Neural cell (in vitro differentiated cells): ENCODE measurements around the gene PHKA2. TPM values are rescaled to one million over a fixed set of nuclear protein-coding genes. Genes with fewer than 3 reads are reported as not detected.

Source experiments
- H2AFZ ChIP-seq: fragments of 200-600, 300-800 bp; sonication (generic), shearing (Covaris generic); 2 replicates; pipeline ENCODE4 v1.6.0; 2014; ENCODE audit warnings: low read depth, mild to moderate bottlenecking, antibody characterized with exemption, low read length, moderate library complexity
- H3F3A ChIP-seq: fragments of 200-600 bp; shearing (Covaris generic); 2 replicates; pipeline ENCODE4 v1.6.1; 2016; ENCODE audit warnings: mild to moderate bottlenecking, moderate library complexity, mixed read lengths, antibody characterized with exemption, low read length; ENCODE audit not compliant: insufficient read depth, poor library complexity, severe bottlenecking
- H3K27ac ChIP-seq: fragments of 200-600, 300-800 bp; sonication (generic), shearing (Covaris generic); 2 replicates; pipeline ENCODE4 v1.5.1; 2014; ENCODE audit warnings: mild to moderate bottlenecking, low read length, moderate library complexity
- H3K27me3 ChIP-seq: fragments of 300-800, 200-600 bp; sonication (generic), shearing (Covaris generic); 2 replicates; pipeline ENCODE4 v1.6.0; 2014; ENCODE audit warnings: mild to moderate bottlenecking, low read depth, low read length, moderate library complexity; ENCODE audit not compliant: insufficient read depth
- H3K36me3 ChIP-seq: fragments of 300-800, 200-600 bp; sonication (generic), shearing (Covaris generic); 2 replicates; pipeline ENCODE4 v1.5.1; 2014; ENCODE audit warnings: mild to moderate bottlenecking, antibody characterized with exemption, low read length, moderate library complexity; ENCODE audit not compliant: insufficient read depth
- H3K4me2 ChIP-seq: fragments of 300-800, 200-600 bp; sonication (generic), shearing (Covaris generic); 2 replicates; pipeline ENCODE4 v1.6.0; 2014; ENCODE audit warnings: mild to moderate bottlenecking, low read length
- H3K4me3 ChIP-seq: fragments of 300-800, 200-600 bp; sonication (generic), shearing (Covaris generic); 2 replicates; pipeline ENCODE4 v1.5.1; 2014; ENCODE audit warnings: mild to moderate bottlenecking, low read length, moderate library complexity
- H3K79me2 ChIP-seq: fragments of 200-600 bp; shearing (Covaris generic); replicated peaks from 2 replicates; pipeline ENCODE4 v1.6.0; 2014; ENCODE audit warnings: mild to moderate bottlenecking, low read length, moderate library complexity; ENCODE audit not compliant: insufficient read depth
- H3K9ac ChIP-seq: fragments of 300-800, 200-600 bp; sonication (generic), shearing (Covaris generic); 2 replicates; pipeline ENCODE4 v1.6.1; 2016; ENCODE audit warnings: mild to moderate bottlenecking, low read length, mixed read lengths
- H3K9me2 ChIP-seq: fragments of 200-600 bp; shearing (Covaris generic); 2 replicates; pipeline ENCODE4 v1.6.1; 2016; ENCODE audit warnings: mild to moderate bottlenecking, low read length, mixed read lengths; ENCODE audit not compliant: insufficient read depth
- H3K9me3 ChIP-seq: fragments of 200-600, 300-800 bp; sonication (generic), shearing (Covaris generic); 2 replicates; pipeline ENCODE4 v1.6.1; 2016; ENCODE audit warnings: mild to moderate bottlenecking, mixed run types, low read length, moderate library complexity, mixed read lengths
- H4K20me1 ChIP-seq: fragments of 200-600 bp; shearing (Covaris generic); 2 replicates; pipeline ENCODE4 v1.6.1; 2016; ENCODE audit warnings: mild to moderate bottlenecking, mixed run types; ENCODE audit not compliant: insufficient read depth
- CTCF ChIP-seq: fragments of 450-650 bp; IDR thresholded peaks from 2 replicates; pipeline ENCODE4 v1.5.1; 2014; ENCODE audit warnings: antibody characterized with exemption, mild to moderate bottlenecking, moderate library complexity; ENCODE audit not compliant: poor library complexity, severe bottlenecking
- EP300 ChIP-seq: fragments of 450-650 bp; conservative IDR thresholded peaks from 2 replicates; pipeline ENCODE4 v1.6.1; 2014; ENCODE audit warnings: antibody characterized with exemption, mild to moderate bottlenecking, moderate library complexity; ENCODE audit not compliant: poor library complexity, severe bottlenecking
- EZH2 ChIP-seq: fragments of 200-600, 300-800 bp; shearing (Covaris generic), sonication (generic); IDR thresholded peaks from 2 replicates; pipeline ENCODE4 v1.6.1; 2014; ENCODE audit warnings: antibody characterized with exemption, low read length, borderline replicate concordance, mild to moderate bottlenecking; ENCODE audit not compliant: insufficient read depth, poor library complexity, severe bottlenecking
- MXI1 ChIP-seq: fragments of 450-650 bp; conservative IDR thresholded peaks from 2 replicates; pipeline ENCODE4 v1.6.1; 2014; ENCODE audit warnings: antibody characterized with exemption, mild to moderate bottlenecking; ENCODE audit not compliant: poor library complexity, severe bottlenecking
- POLR2AphosphoS5 ChIP-seq: IDR thresholded peaks from 2 replicates; pipeline ENCODE4 v1.6.1; 2012
- RAD21 ChIP-seq: fragments of 450-650 bp; conservative IDR thresholded peaks from 2 replicates; pipeline ENCODE4 v1.6.1; 2014; ENCODE audit warnings: antibody characterized with exemption, mild to moderate bottlenecking, moderate library complexity
- SMC3 ChIP-seq: fragments of 450-650 bp; conservative IDR thresholded peaks from 2 replicates; pipeline ENCODE4 v1.6.1; 2014; ENCODE audit warnings: antibody characterized with exemption, mild to moderate bottlenecking, moderate library complexity; ENCODE audit not compliant: poor library complexity
- TAF1 ChIP-seq: IDR thresholded peaks from 2 replicates; pipeline ENCODE4 v1.6.1; 2012; ENCODE audit warnings: low read depth
- polyA plus RNA-seq: library from polyadenylated mRNA; depleted of rRNA; stranded (reverse); fragments of >200 nt; gene quantifications from 2 replicates; pipeline ENCODE4 v1.2.3, GENCODE V29; 2014
- TF ChIP-seq, protein P1 (sequence below): IDR thresholded peaks from 2 replicates; pipeline ENCODE4 v1.6.1; 2012; ENCODE audit warnings: borderline replicate concordance

Gene PHKA2
- polyA plus RNA-seq, 1 donor from 2014 or later, result 9.6 TPM

GRCh38 chrX:18887825-18888212, 96.1 kb downstream of the PHKA2 start:
- no peaks in the 10 kb centered on the region for H3K36me3 ChIP-seq
- no peaks in the 10 kb centered on the region for H3K9me3 ChIP-seq
- no peaks in the 10 kb centered on the region for H3K27me3 ChIP-seq
- no peak overlapping the region for H3K27ac ChIP-seq
- H3K4me3 ChIP-seq, result no peak overlapping the region
- no peaks in the 10 kb centered on the region for H3K79me2 ChIP-seq
- TF ChIP-seq RAD21 (no peak), CTCF (no peak), EP300 (no peak), POLR2AphosphoS5 (no peak), EZH2 (no peak), MXI1 (no peak), SMC3 (no peak), TAF1 (no peak)
- TF ChIP-seq, protein P1, sequence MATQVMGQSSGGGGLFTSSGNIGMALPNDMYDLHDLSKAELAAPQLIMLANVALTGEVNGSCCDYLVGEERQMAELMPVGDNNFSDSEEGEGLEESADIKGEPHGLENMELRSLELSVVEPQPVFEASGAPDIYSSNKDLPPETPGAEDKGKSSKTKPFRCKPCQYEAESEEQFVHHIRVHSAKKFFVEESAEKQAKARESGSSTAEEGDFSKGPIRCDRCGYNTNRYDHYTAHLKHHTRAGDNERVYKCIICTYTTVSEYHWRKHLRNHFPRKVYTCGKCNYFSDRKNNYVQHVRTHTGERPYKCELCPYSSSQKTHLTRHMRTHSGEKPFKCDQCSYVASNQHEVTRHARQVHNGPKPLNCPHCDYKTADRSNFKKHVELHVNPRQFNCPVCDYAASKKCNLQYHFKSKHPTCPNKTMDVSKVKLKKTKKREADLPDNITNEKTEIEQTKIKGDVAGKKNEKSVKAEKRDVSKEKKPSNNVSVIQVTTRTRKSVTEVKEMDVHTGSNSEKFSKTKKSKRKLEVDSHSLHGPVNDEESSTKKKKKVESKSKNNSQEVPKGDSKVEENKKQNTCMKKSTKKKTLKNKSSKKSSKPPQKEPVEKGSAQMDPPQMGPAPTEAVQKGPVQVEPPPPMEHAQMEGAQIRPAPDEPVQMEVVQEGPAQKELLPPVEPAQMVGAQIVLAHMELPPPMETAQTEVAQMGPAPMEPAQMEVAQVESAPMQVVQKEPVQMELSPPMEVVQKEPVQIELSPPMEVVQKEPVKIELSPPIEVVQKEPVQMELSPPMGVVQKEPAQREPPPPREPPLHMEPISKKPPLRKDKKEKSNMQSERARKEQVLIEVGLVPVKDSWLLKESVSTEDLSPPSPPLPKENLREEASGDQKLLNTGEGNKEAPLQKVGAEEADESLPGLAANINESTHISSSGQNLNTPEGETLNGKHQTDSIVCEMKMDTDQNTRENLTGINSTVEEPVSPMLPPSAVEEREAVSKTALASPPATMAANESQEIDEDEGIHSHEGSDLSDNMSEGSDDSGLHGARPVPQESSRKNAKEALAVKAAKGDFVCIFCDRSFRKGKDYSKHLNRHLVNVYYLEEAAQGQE, result no peak
- H2AFZ ChIP-seq, result no peak overlapping the region
- H4K20me1 ChIP-seq, result no peaks in the 10 kb centered on the region
- H3K9me2 ChIP-seq, result no peaks in the 10 kb centered on the region
- H3F3A ChIP-seq, result no peaks in the 10 kb centered on the region
- H3K9ac ChIP-seq, result no peak overlapping the region
- H3K4me2 ChIP-seq, result no peak overlapping the region

DNA sequence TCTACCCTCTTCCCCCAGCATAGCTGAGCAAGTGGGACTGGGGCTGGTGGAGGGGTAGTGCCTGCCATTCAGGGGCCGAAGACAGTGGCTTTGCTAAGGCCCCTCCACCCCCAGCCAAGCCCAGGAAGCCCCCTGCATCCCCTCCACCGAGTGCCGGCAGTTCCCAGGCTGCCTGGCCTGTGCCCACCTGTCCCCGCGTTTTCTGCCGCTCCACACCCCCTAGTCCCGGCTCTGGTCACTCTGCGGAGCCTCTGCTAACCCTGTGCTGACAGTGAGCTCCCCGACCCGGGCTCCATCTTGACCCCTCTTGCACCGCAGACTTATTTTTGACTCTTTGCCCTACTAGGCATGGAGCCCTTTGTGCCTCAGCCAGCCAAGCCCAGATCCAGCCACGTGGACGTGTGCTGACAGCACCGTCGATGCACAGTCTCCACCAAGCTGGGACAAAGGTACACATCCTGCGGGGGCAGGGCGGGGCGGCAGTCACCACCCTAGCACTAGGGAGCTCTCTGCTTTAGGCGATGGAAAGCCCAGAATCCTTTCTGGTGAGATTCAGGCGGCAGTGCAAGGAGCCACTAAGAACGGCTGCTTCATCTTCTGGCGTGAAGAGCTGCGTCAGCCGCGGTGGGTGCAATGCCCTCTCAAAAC, 96.6 kb downstream of the PHKA2 start:
- no peaks in the 10 kb centered on the region for H3K36me3 ChIP-seq
- H3K9me3 ChIP-seq, result no peaks in the 10 kb centered on the region
- no peaks in the 10 kb centered on the region for H3F3A ChIP-seq
- no peak for TF ChIP-seq CTCF
- no peak for TF ChIP-seq TAF1
- TF ChIP-seq MXI1, result no peak
- TF ChIP-seq RAD21, result no peak
- TF ChIP-seq EP300, result no peak
- TF ChIP-seq, protein P1, result no peak
- TF ChIP-seq POLR2AphosphoS5, result no peak
- no peak for TF ChIP-seq EZH2
- no peak for TF ChIP-seq SMC3
- no peak overlapping the region for H3K27ac ChIP-seq
- no peaks in the 10 kb centered on the region for H3K27me3 ChIP-seq
- H3K79me2 ChIP-seq, result no peaks in the 10 kb centered on the region
- H2AFZ ChIP-seq, result no peak overlapping the region
- no peak overlapping the region for H3K4me2 ChIP-seq
- H4K20me1 ChIP-seq, result no peaks in the 10 kb centered on the region
- H3K4me3 ChIP-seq, result no peak overlapping the region
- H3K9me2 ChIP-seq, result no peaks in the 10 kb centered on the region
- no peak overlapping the region for H3K9ac ChIP-seq
